Spleen (tissue), 7 donors: ENCODE data around the gene NRDC.

ENCODE experiments used
- CTCF ChIP-seq, 11 experiments: fragments of 200-600 bp in 7 of 11; fragments of 450-650 bp in 4 of 11; sonication (generic) in 4 of 11; IDR thresholded peaks in 8 of 11; conservative IDR thresholded peaks in 3 of 11; 1 replicate in 7 of 11; 2 replicates in 4 of 11; pipeline versions ENCODE4 v1.4.0 to v1.8.0; 2016 to 2021; ENCODE audit warnings: antibody characterized with exemption in 11 of 11, inconsistent platforms in 4 of 11, mild to moderate bottlenecking in 1 of 11
- POLR2A ChIP-seq, 3 donors: fragments of 450-650 bp; IDR thresholded peaks; one replicate each; pipeline ENCODE4 v1.5.1; 2017; ENCODE audit warnings: antibody characterized with exemption in 3 of 3, mild to moderate bottlenecking in 1 of 3
- donor health status: DM: no; HTN: no; CAD: no; lungs with moderate emphysema.
- donor health status: DM: no; HTN: no; CAD: no.
- donor health status: DM: no; HTN: no; CAD: no.

GRCh38 chr1:51877434-51878307 lies 856 bp downstream of the NRDC start:
- TF ChIP-seq POLR2A (IDR thresholded peaks at IDR 0.05) = no peak
- TF ChIP-seq CTCF (IDR thresholded peaks at IDR 0.05 in 8 of 11, conservative IDR thresholded peaks at IDR 0.05 in 3 of 11) = no peak
